NCI-H2196 (cell line): ENCODE data around the gene ATP23.

Source experiments
- DNase-seq: peaks from one replicate; lab custom pipeline; 2025; ENCODE audit not compliant: unreplicated experiment; lab: John Stamatoyannopoulos, UW

Gene ATP23

GRCh38 chr12:57908511-57908910, 32.9 kb upstream of the ATP23 start:
- no peak for DNase-seq

DNA sequence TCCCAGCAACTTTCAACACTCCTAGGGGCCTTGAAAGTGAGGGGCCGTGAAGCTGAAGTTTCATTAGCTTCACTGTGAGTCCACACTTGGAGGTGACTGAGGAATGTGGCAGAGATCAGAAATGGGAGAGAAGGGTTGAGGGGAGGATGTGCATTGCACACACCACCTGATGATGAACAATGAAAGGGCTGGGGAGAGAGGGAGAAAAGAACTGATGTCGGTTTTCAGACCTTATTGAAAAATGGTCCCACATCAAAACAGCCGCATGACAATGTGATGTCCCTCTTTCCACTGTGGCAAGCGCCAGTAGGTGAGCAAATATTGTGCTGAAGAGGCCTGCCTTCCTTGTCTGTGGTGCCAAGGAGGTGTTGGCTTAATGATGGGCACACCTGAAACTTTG, 32.3 kb upstream of the ATP23 start:
- no peak for DNase-seq

GRCh38 chr12:57909611-57910010, 31.8 kb upstream of the ATP23 start:
- no peak for DNase-seq

GRCh38 chr12:57918147-57918546, 23.2 kb upstream of the ATP23 start:
- DNase-seq: no peak

DNA sequence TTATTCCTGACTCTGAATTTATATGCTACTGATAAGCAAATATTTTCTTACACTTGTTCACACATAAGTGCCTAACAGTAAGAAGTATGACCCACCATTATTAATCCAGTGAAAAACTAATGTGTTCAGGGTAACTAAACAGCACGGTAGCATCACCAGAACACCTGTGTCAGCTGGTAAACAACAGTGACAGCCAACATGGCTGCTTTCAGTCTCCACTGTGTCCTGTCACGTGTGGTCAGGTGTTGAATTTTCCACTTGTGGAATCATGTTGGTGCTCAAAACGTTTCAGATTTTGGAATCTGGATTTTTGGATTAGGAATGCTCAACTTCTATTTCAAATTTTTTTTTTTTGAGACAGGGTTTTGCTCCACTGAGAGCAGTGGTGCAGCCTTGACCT, 14.3 kb upstream of the ATP23 start:
- no peak for DNase-seq

GRCh38 chr12:57929092-57929830, 12.1 kb upstream of the ATP23 start:
- DNase-seq: no peak

- DNase-seq: no peak
These were observed 6.5 kb upstream of the ATP23 start for GRCh38 chr12:57934819-57935218.

- no peak for DNase-seq
These were observed 6.0 kb upstream of the ATP23 start for GRCh38 chr12:57935331-57935730.

DNA sequence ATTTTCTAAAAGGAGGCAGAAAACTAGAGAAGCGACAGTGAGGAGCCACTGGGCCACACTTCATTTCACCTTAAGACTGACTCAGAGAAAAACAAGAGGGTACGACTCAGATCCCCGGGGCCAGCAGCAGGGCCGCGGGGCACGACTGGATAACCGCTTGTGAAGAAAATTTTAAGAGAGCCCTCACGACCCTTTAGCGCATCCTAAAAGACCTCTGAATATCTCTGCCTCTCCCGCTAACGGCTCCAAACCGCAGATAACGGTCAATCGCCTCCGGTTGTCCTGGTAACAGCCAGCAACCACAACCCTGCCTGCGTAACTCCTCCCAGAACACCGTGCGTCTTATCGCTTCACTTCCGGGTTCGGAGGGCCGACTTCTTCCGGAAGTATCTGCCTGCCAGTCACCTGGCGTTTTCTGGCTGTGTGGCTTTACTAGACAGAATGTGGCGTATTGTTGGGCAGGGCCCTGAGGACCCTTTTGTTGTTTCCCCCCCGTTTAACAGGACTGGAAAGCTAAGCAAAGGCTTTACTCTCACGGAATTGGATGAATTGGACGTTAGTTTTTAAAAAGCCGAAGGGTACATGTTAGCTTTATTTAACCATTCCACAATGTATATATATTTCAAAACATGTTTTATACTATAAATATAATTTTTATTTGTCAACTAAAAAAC, 5.4 kb upstream of the ATP23 start:
- peak; percentile 94 for DNase-seq

- DNase-seq: no peak
These were observed 4.9 kb upstream of the ATP23 start for GRCh38 chr12:57936513-57936883.

DNA sequence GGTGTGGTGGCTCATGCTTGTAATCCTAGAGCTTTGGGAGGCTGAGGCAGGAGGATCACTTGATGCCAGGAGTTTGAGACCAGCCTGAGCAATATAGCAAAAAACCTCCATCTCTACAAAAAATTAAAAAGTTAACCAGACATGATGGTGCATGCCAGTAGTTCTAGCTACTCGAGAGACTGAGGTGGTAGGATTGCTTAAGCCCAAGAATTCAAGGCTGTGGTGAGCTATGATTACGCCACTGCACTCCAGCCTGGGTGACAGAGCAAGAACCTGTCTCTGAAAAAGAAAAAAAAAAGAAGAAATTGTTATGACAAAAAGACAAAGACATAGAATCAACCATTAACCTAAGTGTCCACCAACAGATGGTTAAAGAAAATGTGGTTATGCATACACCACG, 2.1 kb upstream of the ATP23 start:
- DNase-seq: no peak

DNA sequence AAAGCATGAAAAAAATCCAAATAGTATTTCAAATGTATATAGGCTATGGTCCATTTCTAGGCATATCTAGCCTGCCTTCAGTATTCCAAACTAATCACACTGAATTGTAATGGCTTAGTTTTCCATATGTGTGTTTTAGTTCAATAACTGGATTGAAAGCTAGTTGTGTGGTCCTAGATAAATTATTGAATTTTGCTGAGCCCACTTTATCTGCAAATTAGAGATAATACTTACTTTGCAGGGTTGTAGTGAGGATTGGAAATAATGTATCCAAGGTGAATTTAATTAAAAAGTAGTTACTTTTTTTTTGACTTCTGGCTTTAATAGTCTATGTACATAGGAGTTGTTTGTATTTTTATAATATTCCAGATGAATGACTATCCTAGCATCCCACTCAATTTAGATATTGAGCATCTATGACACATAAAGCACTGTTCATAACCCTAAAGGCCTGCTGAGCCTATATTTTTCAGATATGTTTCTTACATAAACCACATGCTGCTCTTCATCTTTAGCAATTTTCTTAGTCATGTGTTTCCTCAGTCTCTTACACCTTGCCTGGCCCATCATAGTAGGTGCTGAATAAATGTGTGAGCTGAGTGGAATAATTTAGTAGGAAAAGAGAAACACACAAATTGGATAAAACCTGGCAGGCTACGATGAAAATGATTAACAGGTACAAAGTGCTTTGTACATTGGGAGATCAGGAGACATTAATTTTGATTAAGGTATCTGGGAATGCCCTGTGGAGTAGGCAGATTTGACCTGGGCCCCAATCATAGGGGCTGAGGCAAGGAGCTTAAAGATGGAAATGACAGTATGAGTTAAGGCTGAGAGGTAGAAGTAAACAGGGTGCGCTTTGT, 1.1 kb upstream of the ATP23 start:
- no peak for DNase-seq

DNA sequence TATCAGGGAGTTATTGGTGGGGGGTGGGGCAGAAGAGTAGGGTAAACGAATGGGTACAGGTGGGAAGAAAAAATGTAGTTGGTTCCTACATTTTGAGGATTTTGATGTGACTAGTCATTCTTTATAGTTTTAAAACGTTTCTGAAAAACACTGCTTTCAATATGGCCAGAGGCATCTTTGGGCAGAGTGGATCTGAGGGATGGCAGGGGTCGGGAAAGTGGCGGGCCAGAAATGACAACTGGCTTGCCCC, 527 bp upstream of the ATP23 start:
- DNase-seq: no peak

GRCh38 chr12:57943438-57944080, 2.2 kb downstream of the ATP23 start:
- DNase-seq: no peak

GRCh38 chr12:57944313-57945023, 3.1 kb downstream of the ATP23 start:
- DNase-seq: no peak

DNA sequence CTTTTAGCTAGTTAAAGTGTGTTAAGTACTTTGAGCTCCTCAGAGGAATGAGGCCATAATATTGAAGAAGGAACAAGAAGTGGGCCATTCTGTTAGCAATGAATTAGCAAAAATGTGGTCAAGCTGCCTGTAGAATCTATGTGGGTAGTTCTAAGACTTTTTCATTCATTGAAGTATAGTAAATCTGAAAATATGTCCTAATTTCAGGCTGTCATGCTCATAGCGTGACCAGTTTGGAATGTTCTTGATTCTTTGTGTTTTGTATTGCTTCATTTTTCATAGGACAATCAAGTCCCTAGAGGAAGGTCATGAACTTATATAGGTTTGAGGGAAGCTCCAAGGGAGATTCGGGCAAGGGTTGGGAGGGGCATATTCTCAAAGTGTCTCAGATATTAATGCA, 11.4 kb downstream of the ATP23 start:
- DNase-seq: no peak

DNA sequence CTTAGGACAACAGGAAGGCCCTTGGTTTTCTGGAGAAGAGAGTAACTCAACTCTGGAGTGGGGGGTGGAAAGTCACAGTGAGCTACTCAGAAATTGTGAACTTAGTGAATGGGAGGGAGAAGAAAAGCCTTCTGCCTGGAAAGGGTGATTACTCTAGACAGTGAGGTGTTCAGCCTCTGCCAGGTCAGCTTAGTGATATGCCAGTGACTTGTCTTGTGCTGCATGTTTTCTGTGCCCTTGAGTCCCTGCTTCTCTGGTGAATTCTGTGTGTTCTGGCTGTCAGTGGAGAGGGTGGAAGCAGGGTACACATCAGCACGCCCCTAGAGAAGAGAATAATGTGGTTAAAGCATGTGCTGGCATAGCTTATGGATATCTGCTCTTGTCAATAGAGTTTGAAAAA, 13.4 kb downstream of the ATP23 start:
- no peak for DNase-seq

DNA sequence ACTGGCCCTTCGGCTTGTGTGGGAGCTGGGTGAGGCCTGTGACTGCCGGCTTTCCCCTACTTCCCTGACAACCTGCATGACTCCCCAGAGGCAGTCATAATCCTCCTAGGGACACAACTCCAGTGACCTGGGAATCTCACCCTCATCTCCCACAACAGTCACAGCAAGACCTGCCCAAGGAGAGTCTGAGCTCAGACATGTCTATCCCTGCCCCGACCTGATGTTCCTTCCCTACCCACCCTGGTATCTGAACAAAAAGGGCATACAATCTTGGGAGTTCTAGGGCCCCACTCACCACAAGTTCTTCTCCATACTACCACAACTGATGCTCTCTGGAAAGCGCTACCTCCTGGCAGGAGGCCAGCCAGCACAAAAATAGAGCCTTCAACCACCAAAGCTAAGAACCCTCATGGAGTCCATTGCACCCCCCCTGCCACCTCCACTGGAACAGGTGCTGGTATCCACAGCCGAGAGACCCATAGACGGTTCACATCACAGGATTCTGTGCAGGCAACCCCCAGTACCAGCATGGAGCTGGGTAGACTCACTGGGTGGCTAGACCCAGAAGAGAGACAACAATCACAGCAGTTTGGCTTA, 16.8 kb downstream of the ATP23 start:
- DNase-seq: no peak

DNA sequence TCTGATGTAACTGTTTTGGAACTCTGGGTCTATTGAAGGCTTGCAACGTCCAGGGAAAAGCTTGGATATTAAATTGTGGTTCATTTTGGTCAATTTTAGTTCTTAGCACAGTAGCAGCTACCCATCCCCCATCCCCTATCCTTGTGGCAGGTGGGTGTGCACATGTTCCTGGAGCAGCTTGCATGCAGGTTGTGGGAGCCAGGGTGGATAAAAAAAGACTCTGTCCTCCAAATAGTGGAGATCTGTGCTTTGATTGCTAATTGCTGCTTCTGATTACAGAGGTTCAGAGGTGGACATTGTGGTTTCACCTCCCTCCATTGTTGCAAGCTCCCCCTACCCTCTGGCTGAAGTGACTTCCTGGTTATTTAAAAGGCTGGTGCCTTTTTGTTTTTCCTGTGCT, 23.1 kb downstream of the ATP23 start:
- no peak for DNase-seq

DNA sequence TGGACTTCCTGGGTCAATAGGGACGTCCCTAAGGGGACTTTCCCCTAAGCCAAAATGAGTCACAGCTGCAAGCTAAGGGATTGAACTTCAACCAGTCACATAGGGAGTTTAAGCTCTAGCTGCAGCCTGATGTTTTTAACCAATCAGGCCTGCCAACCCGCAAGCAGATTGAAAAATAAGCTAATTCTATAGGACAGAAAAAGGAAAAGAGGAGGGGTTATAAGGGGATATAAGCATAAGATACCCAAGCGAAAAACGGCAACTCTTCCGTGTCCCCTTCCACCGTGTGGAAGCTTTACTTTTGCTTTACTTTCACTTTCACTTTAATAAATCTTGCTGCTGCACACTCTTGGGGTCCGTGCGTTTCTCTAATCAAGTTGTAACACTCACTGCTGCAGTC, 24.4 kb downstream of the ATP23 start:
- no peak for DNase-seq

DNA sequence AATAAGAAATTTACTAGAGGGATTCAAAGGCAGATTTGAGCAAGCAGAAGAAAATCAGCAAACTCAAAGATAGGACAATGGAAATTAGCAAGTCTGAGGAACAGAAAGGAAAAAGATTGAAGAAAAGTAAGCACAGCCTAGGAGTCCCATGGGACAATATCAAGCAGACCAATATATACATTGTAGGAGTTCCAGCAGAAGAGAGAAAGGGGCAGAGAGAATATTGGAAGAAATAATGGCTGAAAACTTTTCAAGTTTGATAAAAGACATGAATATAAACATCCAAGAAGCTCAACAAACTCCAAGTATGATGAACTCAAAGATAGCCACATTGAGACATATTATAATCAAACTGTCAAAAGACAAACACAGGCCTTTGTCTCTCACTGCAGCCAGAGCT, 25.2 kb downstream of the ATP23 start:
- DNase-seq: no peak
